HCT116 (cell line): Measurements from ENCODE around the gene COL23A1. TPM values are rescaled to one million over a fixed set of nuclear protein-coding genes. Genes with fewer than 3 reads are reported as not detected.

Experiments used
- ATAC-seq: fragments of 200-7000 bp; cut with Tn5 transposase; 2 replicates; pipeline ENCODE4 v1.9.1; 2020; ENCODE audit warnings: mild to moderate bottlenecking, moderate library complexity
- BruUV-seq: library from RNA; stranded (reverse); fragments of 400-500 nt; replicated peaks from 2 replicates; lab custom pipeline; 2021; lab: Mats Ljungman, UMichigan
- CTCF ChIA-PET: fragments of 300-600 bp; sonication (Branson Sonifier 250); formaldehyde crosslinking; loops from one replicate; lab custom pipeline; 2021; ENCODE audit warnings: antibody characterized with exemption; lab: Charles Lee
- POLR2A ChIA-PET: fragments of 300-600, 350-600 bp; sonication (Branson Sonifier 250); formaldehyde crosslinking; loops from one replicate; lab custom pipeline; 2021; ENCODE audit warnings: antibody characterized with exemption; lab: Charles Lee
- RAD21 ChIA-PET, 2 experiments: fragments of 300-600 bp; sonication (Branson Sonifier 250); formaldehyde crosslinking; loops; one replicate each; lab custom pipeline; 2023; ENCODE audit warnings: low total read pairs in 2 of 2; ENCODE audit not compliant: uncharacterized antibody in 2 of 2, unreplicated experiment in 2 of 2, low non-redundant PET in 1 of 2; lab: Charles Lee
- DNase-seq: peaks from one replicate; pipeline ENCODE4 v3.0.0-alpha.2; 2010; ENCODE audit warnings: low read depth, low spot score
- H2AFZ ChIP-seq: fragments of 200-600 bp; shearing (Covaris generic), sonication (generic); 2 replicates; pipeline ENCODE4 v1.6.1; 2017; ENCODE audit warnings: low read depth, mixed run types, mixed read lengths, antibody characterized with exemption, low read length; ENCODE audit not compliant: poor library complexity, severe bottlenecking
- H3K27ac ChIP-seq: 2 replicates; pipeline ENCODE4 v1.5.1; 2012; ENCODE audit warnings: low read depth, low read length
- H3K27me3 ChIP-seq: fragments of 200-600 bp; sonication (generic); 2 replicates; pipeline ENCODE4 v1.6.1; 2016; ENCODE audit warnings: mixed run types, low read length, mixed read lengths; ENCODE audit not compliant: insufficient read depth
- H3K36me3 ChIP-seq, 2 experiments: fragments of 200-500 bp in 1 of 2; fragments of 200-600 bp in 1 of 2; sonication (Bioruptor generic) in 1 of 2; sonication (generic) in 1 of 2; 2 replicates each; pipeline versions ENCODE4 v1.5.1 to v1.6.1; 2014 to 2016; ENCODE audit warnings: low read length in 2 of 2, inconsistent platforms in 1 of 2, mixed read lengths in 1 of 2, mixed run types in 1 of 2; ENCODE audit not compliant: insufficient read depth in 2 of 2, control insufficient read depth in 1 of 2
- H3K4me1 ChIP-seq, 2 experiments: fragments of 200-600 bp in 1 of 2; sonication (generic) in 1 of 2; 2 replicates each; pipeline versions ENCODE4 v1.5.1 to v1.6.1; 2012 to 2017; ENCODE audit warnings: low read length in 2 of 2, inconsistent platforms in 1 of 2, mild to moderate bottlenecking in 1 of 2, mixed read lengths in 1 of 2, mixed run types in 1 of 2, moderate library complexity in 1 of 2; ENCODE audit not compliant: insufficient read depth in 2 of 2, control insufficient read depth in 1 of 2
- H3K4me2 ChIP-seq: fragments of 200-600 bp; sonication (generic); 2 replicates; pipeline ENCODE4 v1.6.1; 2017; ENCODE audit warnings: mixed run types, low read length, mixed read lengths
- H3K4me3 ChIP-seq, 2 experiments: fragments of 200-600 bp in 1 of 2; sonication (generic) in 1 of 2; replicated peaks in 1 of 2; 2 replicates each; pipeline ENCODE4 v1.5.1; 2011 to 2016; ENCODE audit warnings: low read length in 2 of 2, control low read depth in 1 of 2, low read depth in 1 of 2, mild to moderate bottlenecking in 1 of 2, mixed read lengths in 1 of 2, mixed run types in 1 of 2
- H3K79me2 ChIP-seq: fragments of 200-600 bp; sonication (generic); 2 replicates; pipeline ENCODE4 v1.6.1; 2017; ENCODE audit warnings: mild to moderate bottlenecking, mixed run types, low read length, moderate library complexity, mixed read lengths; ENCODE audit not compliant: insufficient read depth
- H3K9ac ChIP-seq: fragments of 200-600 bp; sonication (generic); 2 replicates; pipeline ENCODE4 v1.6.1; 2016; ENCODE audit warnings: low read length, mixed read lengths
- H3K9me2 ChIP-seq: fragments of 200-600 bp; sonication (generic), shearing (Covaris generic); 2 replicates; pipeline ENCODE4 v1.6.1; 2017; ENCODE audit warnings: mixed run types, mild to moderate bottlenecking, moderate library complexity; ENCODE audit not compliant: insufficient read depth
- H3K9me3 ChIP-seq, 2 experiments: fragments of 200-500 bp in 1 of 2; fragments of 200-600 bp in 1 of 2; sonication (Bioruptor generic) in 1 of 2; sonication (generic) in 1 of 2; 2 replicates each; pipeline ENCODE4 v1.6.1; 2014 to 2017; ENCODE audit warnings: low read length in 2 of 2, mixed read lengths in 2 of 2, inconsistent platforms in 1 of 2, low read depth in 1 of 2, mild to moderate bottlenecking in 1 of 2, mixed run types in 1 of 2, moderate library complexity in 1 of 2; ENCODE audit not compliant: control insufficient read depth in 1 of 2, insufficient read depth in 1 of 2
- H4K20me1 ChIP-seq: fragments of 200-600 bp; sonication (generic), shearing (Covaris generic); 2 replicates; pipeline ENCODE4 v1.6.1; 2017; ENCODE audit warnings: mixed run types, mild to moderate bottlenecking, moderate library complexity; ENCODE audit not compliant: insufficient read depth
- CEBPB ChIP-seq: IDR thresholded peaks from 2 replicates; pipeline ENCODE4 v1.6.1; 2012; ENCODE audit warnings: low read depth
- CTCF ChIP-seq, 3 experiments: fragments of 200-600 bp in 1 of 3; sonication (generic) in 1 of 3; IDR thresholded peaks in 2 of 3; conservative IDR thresholded peaks in 1 of 3; 2 replicates each; pipeline ENCODE4 v1.5.1; 2012 to 2017; ENCODE audit warnings: low read depth in 2 of 3, low read length in 2 of 3, antibody characterized with exemption in 1 of 3, borderline replicate concordance in 1 of 3, control low read depth in 1 of 3, mild to moderate bottlenecking in 1 of 3, mixed read lengths in 1 of 3, mixed run types in 1 of 3, moderate library complexity in 1 of 3; ENCODE audit not compliant: insufficient read depth in 1 of 3
- EGR1 ChIP-seq: IDR thresholded peaks from 2 replicates; pipeline ENCODE4 v1.6.1; 2012; ENCODE audit warnings: low read depth
- EZH2phosphoT487 ChIP-seq: fragments of 200-600 bp; IDR thresholded peaks from 2 replicates; pipeline ENCODE4 v1.6.1; 2018; ENCODE audit warnings: antibody characterized with exemption, borderline replicate concordance
- FOSL1 ChIP-seq: IDR thresholded peaks from 2 replicates; pipeline ENCODE4 v1.6.1; 2012; ENCODE audit warnings: low read depth
- JUND ChIP-seq: IDR thresholded peaks from 2 replicates; pipeline ENCODE4 v1.6.1; 2012
- POLR2AphosphoS5 ChIP-seq: IDR thresholded peaks from 2 replicates; pipeline ENCODE4 v1.6.1; 2011; ENCODE audit warnings: mild to moderate bottlenecking, low read depth, low read length, moderate library complexity
- SIN3A ChIP-seq: IDR thresholded peaks from 2 replicates; pipeline ENCODE4 v1.6.1; 2012; ENCODE audit warnings: low read depth
- SP1 ChIP-seq: IDR thresholded peaks from 2 replicates; pipeline ENCODE4 v1.6.1; 2012; ENCODE audit warnings: low read depth
- SRF ChIP-seq: IDR thresholded peaks from 2 replicates; pipeline ENCODE4 v1.6.1; 2012; ENCODE audit warnings: low read depth
- TCF7L2 ChIP-seq: IDR thresholded peaks from 2 replicates; pipeline ENCODE4 v1.7.0; 2011; ENCODE audit warnings: borderline replicate concordance, inconsistent platforms; ENCODE audit not compliant: insufficient read depth, insufficient read length; ENCODE audit errors: extremely low read depth
- YY1 ChIP-seq: IDR thresholded peaks from 2 replicates; pipeline ENCODE4 v1.6.1; 2011; ENCODE audit warnings: low read length, low read depth, moderate library complexity, mild to moderate bottlenecking; ENCODE audit not compliant: insufficient replicate concordance; ENCODE audit errors: extremely low read depth
- ZNF274 ChIP-seq: fragments of 200-500 bp; sonication (Bioruptor generic); IDR thresholded peaks from 2 replicates; pipeline ENCODE4 v1.6.1; 2014; ENCODE audit warnings: mild to moderate bottlenecking, low read depth, low read length, inconsistent platforms
- intact Hi-C: fragments of 100-400 bp; cut with micrococcal nuclease; formaldehyde crosslinking; loops from 2 replicates; pipeline ENCODE4 v1.10.0; 2022
- total RNA-seq: library from RNA; stranded (reverse); gene quantifications from one replicate; pipeline ENCODE4 v1.2.1, GENCODE V29; 2021; ENCODE audit not compliant: unreplicated experiment
- TF ChIP-seq, protein P1 (sequence below): IDR thresholded peaks from 2 replicates; pipeline ENCODE4 v1.6.1; 2011; ENCODE audit warnings: mild to moderate bottlenecking, low read length, moderate library complexity; ENCODE audit not compliant: insufficient replicate concordance; ENCODE audit errors: extremely low read depth

Gene COL23A1
- total RNA-seq, 1 experiment from 2014 or later, result not detected

- intact Hi-C loops, result no loop called here
Measured at GRCh38 chr5:178555771-178556211, 34.4 kb downstream of the COL23A1 start.

More at GRCh38 chr5:178555771-178556211, 34.4 kb downstream of the COL23A1 start:
- Histone ChIP-seq H2AFZ (no peak overlapping the region), H3K9ac (no peak overlapping the region), H3K4me1 (no peaks in the 10 kb centered on the region), H4K20me1 (no peaks in the 10 kb centered on the region), H3K4me3 (no peak overlapping the region), H3K4me2 (no peak overlapping the region), H3K79me2 (no peaks in the 10 kb centered on the region), H3K27me3 (no peaks in the 10 kb centered on the region), H3K9me2 (no peaks in the 10 kb centered on the region), H3K9me3 (no peaks in the 10 kb centered on the region), H3K36me3 (no peaks in the 10 kb centered on the region), H3K27ac (no peak overlapping the region)
- no TSS peak for BruUV-seq
- ChIA-PET CTCF (no interaction called here), POLR2A (no interaction called here), RAD21 (no interaction called here)
- TF ChIP-seq CEBPB (no peak), FOSL1 (no peak), TCF7L2 (no peak), EZH2phosphoT487 (no peak), CTCF (IDR thresholded peaks at IDR 0.05 in 2 of 3, conservative IDR thresholded peaks at IDR 0.05 in 1 of 3; ENCODE audit: borderline replicate concordance in 1 of 3, insufficient read depth in 1 of 3, low read depth in 2 of 3, low read length in 2 of 3) (no peak), POLR2AphosphoS5 (no peak), SIN3A (no peak), YY1 (no peak), SP1 (no peak), ZNF274 (no peak), SRF (no peak), EGR1 (no peak), JUND (no peak)
- TF ChIP-seq, protein P1, sequence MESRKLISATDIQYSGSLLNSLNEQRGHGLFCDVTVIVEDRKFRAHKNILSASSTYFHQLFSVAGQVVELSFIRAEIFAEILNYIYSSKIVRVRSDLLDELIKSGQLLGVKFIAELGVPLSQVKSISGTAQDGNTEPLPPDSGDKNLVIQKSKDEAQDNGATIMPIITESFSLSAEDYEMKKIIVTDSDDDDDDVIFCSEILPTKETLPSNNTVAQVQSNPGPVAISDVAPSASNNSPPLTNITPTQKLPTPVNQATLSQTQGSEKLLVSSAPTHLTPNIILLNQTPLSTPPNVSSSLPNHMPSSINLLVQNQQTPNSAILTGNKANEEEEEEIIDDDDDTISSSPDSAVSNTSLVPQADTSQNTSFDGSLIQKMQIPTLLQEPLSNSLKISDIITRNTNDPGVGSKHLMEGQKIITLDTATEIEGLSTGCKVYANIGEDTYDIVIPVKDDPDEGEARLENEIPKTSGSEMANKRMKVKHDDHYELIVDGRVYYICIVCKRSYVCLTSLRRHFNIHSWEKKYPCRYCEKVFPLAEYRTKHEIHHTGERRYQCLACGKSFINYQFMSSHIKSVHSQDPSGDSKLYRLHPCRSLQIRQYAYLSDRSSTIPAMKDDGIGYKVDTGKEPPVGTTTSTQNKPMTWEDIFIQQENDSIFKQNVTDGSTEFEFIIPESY, result no peak
- ATAC-seq (no peak), DNase-seq (no peak)
